HepG2 (cell line): Measurements from ENCODE around the gene EZH1. TPM values are rescaled to one million over a fixed set of nuclear protein-coding genes. Genes with fewer than 3 reads are reported as not detected.
A peak's percentile ranks its signal among the peaks of the same experiment; 100 is the strongest.

Experiments used
- FOXJ3 ChIP-seq: sonication (generic); formaldehyde crosslinking; IDR thresholded peaks from 2 replicates; pipeline ENCODE4 v1.4.0; 2020; ENCODE audit warnings: missing genetic modification reagents, mild to moderate bottlenecking, borderline replicate concordance
- HMG20B ChIP-seq: conservative IDR thresholded peaks from 2 replicates; pipeline ENCODE4 v1.6.1; 2016; ENCODE audit warnings: missing genetic modification reagents, missing compliant biosample characterization
- KIAA2018 ChIP-seq: sonication (generic); formaldehyde crosslinking; IDR thresholded peaks from 2 replicates; pipeline ENCODE4 v1.5.0; 2020; ENCODE audit warnings: mild to moderate bottlenecking, missing genetic modification reagents, borderline replicate concordance
- MIER3 ChIP-seq: IDR thresholded peaks from 2 replicates; pipeline ENCODE4 v1.6.1; 2016; ENCODE audit warnings: missing compliant biosample characterization, borderline replicate concordance
- MIXL1 ChIP-seq: IDR thresholded peaks from 2 replicates; pipeline ENCODE4 v1.6.1; 2016
- MXD1 ChIP-seq: sonication (generic); formaldehyde crosslinking; IDR thresholded peaks from 2 replicates; pipeline ENCODE4 v1.4.0; 2020; ENCODE audit warnings: mild to moderate bottlenecking, missing genetic modification reagents
- NR1H2 ChIP-seq: sonication (generic); formaldehyde crosslinking; IDR thresholded peaks from 2 replicates; pipeline ENCODE4 v1.8.1; 2022; ENCODE audit warnings: low read depth, missing genetic modification reagents, borderline replicate concordance
- PCBP2 ChIP-seq: fragments of 200-400 bp; formaldehyde crosslinking; optimal IDR thresholded peaks from 2 replicates; pipeline ENCODE3; 2018; ENCODE audit warnings: low read length, low read depth; ENCODE audit not compliant: poor library complexity, severe bottlenecking
- THAP7 ChIP-seq: sonication (generic); formaldehyde crosslinking; IDR thresholded peaks from 2 replicates; pipeline ENCODE4 v1.8.1; 2023; ENCODE audit warnings: mild to moderate bottlenecking, missing genetic modification reagents
- THRA ChIP-seq: sonication (generic); formaldehyde crosslinking; IDR thresholded peaks from 2 replicates; pipeline ENCODE4 v1.4.0; 2020; ENCODE audit warnings: missing genetic modification reagents, borderline replicate concordance
- U2AF2 ChIP-seq: fragments of 200-400 bp; formaldehyde crosslinking; IDR thresholded peaks from 2 replicates; pipeline ENCODE4 v1.6.1; 2017; ENCODE audit warnings: low read depth, mild to moderate bottlenecking, low read length
- ZNF660 ChIP-seq: sonication (generic); formaldehyde crosslinking; IDR thresholded peaks from 2 replicates; pipeline ENCODE4 v1.5.1; 2020; ENCODE audit warnings: mild to moderate bottlenecking, low read depth, missing genetic modification reagents, borderline replicate concordance
- ZSCAN22 ChIP-seq: sonication (generic); formaldehyde crosslinking; IDR thresholded peaks from 2 replicates; pipeline ENCODE4 v1.4.0; 2020; ENCODE audit warnings: mild to moderate bottlenecking, missing genetic modification reagents
- ZXDC ChIP-seq: sonication (generic); formaldehyde crosslinking; IDR thresholded peaks from 2 replicates; pipeline ENCODE4 v1.5.0; 2020; ENCODE audit warnings: mild to moderate bottlenecking, missing genetic modification reagents
- polyA plus RNA-seq, 8 experiments: library from polyadenylated mRNA; depleted of rRNA in 3 of 8; stranded (reverse) in 7 of 8; unstranded in 1 of 8; fragments of >200 nt; fragmentation: Illumina TruSeq in 4 of 8; extraction: Trizol in 4 of 8; gene quantifications; 2 replicates each; pipeline versions ENCODE4 v1.2.1 to v1.2.3, GENCODE V29; 2011 to 2016; ENCODE audit warnings: low read depth in 4 of 8, missing spikeins in 1 of 8, mixed read lengths in 1 of 8; ENCODE audit not compliant: insufficient read depth in 1 of 8
- total RNA-seq, 5 experiments: library from RNA; depleted of rRNA; stranded (reverse); fragments of >200 nt; fragmentation: Illumina TruSeq; extraction: Trizol; gene quantifications; 2 replicates each; pipeline ENCODE4 v1.2.3, GENCODE V29; 2016; ENCODE audit warnings: low read depth in 1 of 5

Gene EZH1
- total and polyA plus RNA-seq, 2 of the 13 experiments (the other 11 are each of a cell fraction or from before 2014, with no cell fraction given) = 11.6 to 24.0 TPM

GRCh38 chr17:42779936-42780850, 35.4 kb upstream of the EZH1 start, which contains the start of gene WNK4 (continued):
- TF ChIP-seq KIAA2018 (CRISPR knock-in tag) = no peak
- peak; percentile 88 for TF ChIP-seq HMG20B (CRISPR knock-in tag)
- peak; percentile 78 for TF ChIP-seq PCBP2
- peak; percentile 84 for TF ChIP-seq THRA (CRISPR knock-in tag)
- TF ChIP-seq ZXDC (CRISPR knock-in tag) = 0 out of 2 replicates have a peak, but pooled peaks have one; percentile 70
- TF ChIP-seq MIER3 = no peak; the same call in none of the 2 replicates
- TF ChIP-seq U2AF2 = no peak
- no peak; the same call in 1 of the 2 replicates for TF ChIP-seq FOXJ3
- TF ChIP-seq THAP7 (CRISPR knock-in tag) = 0 out of 2 replicates have a peak, but pooled peaks have one; percentile 15
- TF ChIP-seq ZSCAN22 = no peak; the same call in 1 of the 2 replicates
- TF ChIP-seq ZNF660 (CRISPR knock-in tag) = no peak
- no peak for TF ChIP-seq MXD1 (CRISPR knock-in tag)
- TF ChIP-seq MIXL1 (CRISPR knock-in tag) = peak; percentile 85
- TF ChIP-seq NR1H2 = no peak
